Left renal pelvis (tissue), 4 donors: ENCODE measurements around the gene KRT3. TPM values are rescaled to one million over a fixed set of nuclear protein-coding genes. Genes with fewer than 3 reads are reported as not detected.

Experiments
- DNase-seq, 4 donors: peaks; one replicate each; pipeline ENCODE4 v3.0.0-alpha.2; 2013; ENCODE audit warnings: low read depth in 4 of 4, low spot score in 3 of 4
- polyA plus RNA-seq, 4 donors: library from polyadenylated mRNA; unstranded; fragments of 120-200 nt; gene quantifications; one replicate each; pipeline ENCODE4 v1.2.1, GENCODE V29; 2013; ENCODE audit not compliant: insufficient read length in 4 of 4

KRT3 gene
- polyA plus RNA-seq, 4 donors, result not detected

GRCh38 chr12:52742822-52743457, 53.0 kb downstream of the KRT3 start:
- DNase-seq, result no peak

GRCh38 chr12:52742196-52742580, 53.7 kb downstream of the KRT3 start:
- DNase-seq, result no peak

GRCh38 chr12:52741375-52742195, 54.3 kb downstream of the KRT3 start:
- DNase-seq, result peak; percentile 38 to 71 (median 58)

GRCh38 chr12:52740584-52740983, 55.3 kb downstream of the KRT3 start:
- DNase-seq, result no peak

GRCh38 chr12:52739963-52740362, 56.0 kb downstream of the KRT3 start:
- DNase-seq, result no peak

Other genes with a start within 250 kb of the KRT3 start
- gene KRT71, start 243.0 kb downstream of the KRT3 start, polyA plus RNA-seq, result under 1 TPM in 1 of 4 donors, not detected in 3; 0.30 TPM
- not detected for gene KRT74, start 222.3 kb downstream of the KRT3 start, polyA plus RNA-seq
- not detected for gene KRT72, start 194.7 kb downstream of the KRT3 start, polyA plus RNA-seq
- not detected for gene KRT73, start 177.6 kb downstream of the KRT3 start, polyA plus RNA-seq
- not detected for gene KRT2, start 143.9 kb downstream of the KRT3 start, polyA plus RNA-seq
- 1 to 10 TPM in 1 of 4 donors, under 1 TPM in 3; 0.34 to 2.5 (median 0.39) TPM for gene KRT1, start 115.7 kb downstream of the KRT3 start, polyA plus RNA-seq
- not detected for gene KRT77, start 92.6 kb downstream of the KRT3 start, polyA plus RNA-seq
- gene KRT76, start 18.8 kb downstream of the KRT3 start, polyA plus RNA-seq, result not detected
- gene KRT4, start 18.0 kb upstream of the KRT3 start, polyA plus RNA-seq, result 1 to 10 TPM in 1 of 4 donors, under 1 TPM in 3; 0.17 to 2.7 (median 0.65) TPM
- under 1 TPM in 1 of 4 donors, not detected in 3; 0.09 TPM for gene KRT79, start 38.2 kb upstream of the KRT3 start, polyA plus RNA-seq
- not detected for gene KRT78, start 52.9 kb upstream of the KRT3 start, polyA plus RNA-seq
- gene KRT8, start 109.0 kb upstream of the KRT3 start, polyA plus RNA-seq, result 100 to 1,000 TPM in 3 of 4 donors, 1 to 10 TPM in 1; 6.0 to 285 (median 246) TPM
- gene KRT18, start 153.0 kb upstream of the KRT3 start, polyA plus RNA-seq, result 100 to 1,000 TPM in 3 of 4 donors, 1 to 10 TPM in 1; 9.7 to 215 (median 179) TPM
- gene EIF4B, start 210.3 kb upstream of the KRT3 start, polyA plus RNA-seq, result 100 to 1,000 TPM; 470 to 530 (median 505) TPM